WTC11 (cell line): ENCODE data around the gene IPO4. TPM values are rescaled to one million over a fixed set of nuclear protein-coding genes. Genes with fewer than 3 reads are reported as not detected.
A peak's percentile ranks its signal among the peaks of the same experiment; 100 is the strongest.

ENCODE experiments used
- ATAC-seq: fragments of 200-7000 bp; cut with Tn5 transposase; 2 replicates; pipeline ENCODE4 v1.10.0; 2021; ENCODE audit warnings: mild to moderate bottlenecking, moderate library complexity
- CTCF ChIA-PET: fragments of 300-600 bp; sonication (Branson Sonifier 250); formaldehyde crosslinking; loops from one replicate; lab custom pipeline; 2021; ENCODE audit warnings: antibody characterized with exemption; lab: Charles Lee
- POLR2A ChIA-PET: fragments of 350-600 bp; sonication (Branson Sonifier 250); formaldehyde crosslinking; loops from one replicate; lab custom pipeline; 2021; ENCODE audit warnings: antibody characterized with exemption; lab: Charles Lee
- DNase-seq: peaks from one replicate; pipeline ENCODE4 v3.0.0; 2021; ENCODE audit warnings: low spot score
- H3K27ac Mint-ChIP-seq: 2 replicates; pipeline ENCODE4 v1.8.0; 2021; ENCODE audit warnings: mixed read lengths
- H3K27me3 Mint-ChIP-seq: 2 replicates; pipeline ENCODE4 v1.8.0; 2021; ENCODE audit warnings: low read depth, mild to moderate bottlenecking, moderate library complexity, mixed read lengths
- H3K36me3 Mint-ChIP-seq: 2 replicates; pipeline ENCODE4 v1.8.0; 2021; ENCODE audit warnings: mixed read lengths
- H3K4me1 Mint-ChIP-seq: 2 replicates; pipeline ENCODE4 v1.8.0; 2022; ENCODE audit warnings: mixed read lengths
- H3K4me3 Mint-ChIP-seq: 2 replicates; pipeline ENCODE4 v1.8.0; 2021; ENCODE audit warnings: mild to moderate bottlenecking, moderate library complexity, mixed read lengths
- H3K9me3 Mint-ChIP-seq: 2 replicates; pipeline ENCODE4 v1.8.0; 2021; ENCODE audit warnings: mixed read lengths
- ARID4B ChIP-seq: sonication (generic); formaldehyde crosslinking; IDR thresholded peaks from 2 replicates; pipeline ENCODE4 v1.8.0; 2023; ENCODE audit warnings: missing genetic modification reagents, mild to moderate bottlenecking, borderline replicate concordance
- ATF3 ChIP-seq: sonication (generic); formaldehyde crosslinking; conservative IDR thresholded peaks from 2 replicates; pipeline ENCODE4 v1.8.1; 2022; ENCODE audit warnings: mild to moderate bottlenecking, missing genetic modification reagents
- ATF6 ChIP-seq: sonication (generic); formaldehyde crosslinking; IDR thresholded peaks from 2 replicates; pipeline ENCODE4 v1.8.1; 2023; ENCODE audit warnings: mild to moderate bottlenecking, missing genetic modification reagents
- E2F5 ChIP-seq: sonication (generic); formaldehyde crosslinking; IDR thresholded peaks from 2 replicates; pipeline ENCODE4 v1.8.1; 2022; ENCODE audit warnings: mild to moderate bottlenecking, moderate library complexity, missing genetic modification reagents
- ELF4 ChIP-seq: sonication (generic); formaldehyde crosslinking; IDR thresholded peaks from 2 replicates; pipeline ENCODE4 v1.8.1; 2022; ENCODE audit warnings: low read depth, mild to moderate bottlenecking, moderate library complexity, missing genetic modification reagents
- ESRRA ChIP-seq: sonication (generic); formaldehyde crosslinking; IDR thresholded peaks from 2 replicates; pipeline ENCODE4 v1.8.1; 2022; ENCODE audit warnings: mild to moderate bottlenecking, missing genetic modification reagents, borderline replicate concordance
- FOXK1 ChIP-seq: sonication (generic); formaldehyde crosslinking; IDR thresholded peaks from 2 replicates; pipeline ENCODE4 v1.8.0; 2022; ENCODE audit warnings: mild to moderate bottlenecking, moderate library complexity, missing genetic modification reagents
- FOXP1 ChIP-seq: sonication (generic); formaldehyde crosslinking; IDR thresholded peaks from 2 replicates; pipeline ENCODE4 v1.8.0; 2022; ENCODE audit warnings: missing genetic modification reagents, mild to moderate bottlenecking, moderate library complexity, borderline replicate concordance
- FOXP4 ChIP-seq: sonication (generic); formaldehyde crosslinking; IDR thresholded peaks from 2 replicates; pipeline ENCODE4 v1.8.0; 2022; ENCODE audit warnings: mild to moderate bottlenecking, missing genetic modification reagents
- GABPB1 ChIP-seq: sonication (generic); formaldehyde crosslinking; IDR thresholded peaks from 2 replicates; pipeline ENCODE4 v1.8.1; 2023; ENCODE audit warnings: mild to moderate bottlenecking, missing genetic modification reagents
- KAT7 ChIP-seq: sonication (generic); formaldehyde crosslinking; IDR thresholded peaks from 2 replicates; pipeline ENCODE4 v1.8.1; 2023; ENCODE audit warnings: missing genetic modification reagents, mild to moderate bottlenecking, borderline replicate concordance
- MXD4 ChIP-seq: fragments of 250-450 bp; sonication (Bioruptor Pico); IDR thresholded peaks from 2 replicates; pipeline ENCODE4 v1.8.0; 2021; ENCODE audit warnings: mild to moderate bottlenecking, moderate library complexity, borderline replicate concordance
- NFATC4 ChIP-seq: fragments of 250-450 bp; sonication (Bioruptor Pico); IDR thresholded peaks from 2 replicates; pipeline ENCODE4 v1.9.0; 2021; ENCODE audit warnings: mild to moderate bottlenecking
- NFYB ChIP-seq: sonication (generic); formaldehyde crosslinking; conservative IDR thresholded peaks from 2 replicates; pipeline ENCODE4 v1.8.0; 2022; ENCODE audit warnings: low read depth, missing genetic modification reagents
- NR2C2 ChIP-seq: sonication (generic); formaldehyde crosslinking; IDR thresholded peaks from 2 replicates; pipeline ENCODE4 v1.8.0; 2022; ENCODE audit warnings: mild to moderate bottlenecking, missing genetic modification reagents
- OVOL2 ChIP-seq: fragments of 250-450 bp; sonication (Bioruptor Pico); IDR thresholded peaks from 2 replicates; pipeline ENCODE4 v1.9.0; 2021; ENCODE audit warnings: mild to moderate bottlenecking, borderline replicate concordance
- RORB ChIP-seq: fragments of 250-450 bp; sonication (Bioruptor Pico); IDR thresholded peaks from 2 replicates; pipeline ENCODE4 v1.9.0; 2021; ENCODE audit warnings: mild to moderate bottlenecking
- ZMAT4 ChIP-seq: fragments of 250-450 bp; sonication (Bioruptor Pico); IDR thresholded peaks from 2 replicates; pipeline ENCODE4 v1.9.0; 2021; ENCODE audit warnings: mild to moderate bottlenecking
- ZNF232 ChIP-seq: sonication (generic); formaldehyde crosslinking; IDR thresholded peaks from 2 replicates; pipeline ENCODE4 v1.8.0; 2022; ENCODE audit warnings: mild to moderate bottlenecking, missing genetic modification reagents
- ZNF416 ChIP-seq: fragments of 250-450 bp; sonication (Bioruptor Pico); IDR thresholded peaks from 2 replicates; pipeline ENCODE4 v1.9.0; 2021; ENCODE audit warnings: mild to moderate bottlenecking, inconsistent platforms
- ZNF671 ChIP-seq: fragments of 250-450 bp; sonication (Bioruptor Pico); IDR thresholded peaks from 2 replicates; pipeline ENCODE4 v1.8.0; 2021; ENCODE audit warnings: mild to moderate bottlenecking
- total RNA-seq: library from RNA; stranded (reverse); gene quantifications from 3 replicates; pipeline ENCODE4 v1.2.3, GENCODE V29; 2021

Gene IPO4
- total RNA-seq, 1 experiment from 2014 or later: 128 TPM

- Mint-ChIP-seq H3K36me3 (peaks cover 28% of the 10 kb centered on the region), H3K4me1 (peaks cover 23% of the 10 kb centered on the region), H3K27ac (peak overlapping the region; percentile 83)
- CTCF ChIA-PET: interaction anchor here (0.8 to 1.8 kb wide), 6 partner anchors 18 to 628 kb away, joined by 3 to 16 read pairs (median 8); partner anchors contain the start of genes AP1G2, CHMP4A, CIDEB and EMC9
- no peak for DNase-seq
- no peak for TF ChIP-seq ELF4 (CRISPR knock-in tag)
- no peak for TF ChIP-seq ZNF416 (CRISPR knock-in tag)
- TF ChIP-seq OVOL2 (CRISPR knock-in tag): no peak
- no peak for TF ChIP-seq MXD4 (CRISPR knock-in tag)
- no peak for TF ChIP-seq GABPB1 (CRISPR knock-in tag)
- TF ChIP-seq FOXK1 (CRISPR knock-in tag): no peak
- TF ChIP-seq ZNF671 (CRISPR knock-in tag): no peak
- TF ChIP-seq, all 79 proteins: peak for 0
- peak overlapping the region; percentile 94 for H3K4me3 Mint-ChIP-seq
- no peak for ATAC-seq
- peaks cover 8% of the 10 kb centered on the region for H3K9me3 Mint-ChIP-seq
- no peaks in the 10 kb centered on the region for H3K27me3 Mint-ChIP-seq
- POLR2A ChIA-PET: interaction anchor here (1.0 to 1.9 kb wide), 9 partner anchors 23 to 101 kb away, joined by 3 to 7 read pairs (median 5); partner anchors contain the start of genes DCAF11, IRF9, NRL and PCK2
These were observed 6.2 kb upstream of the IPO4 start for GRCh38 chr14:24194873-24195185.

GRCh38 chr14:24194186-24194872 lies 5.7 kb upstream of the IPO4 start:
- no peak for DNase-seq

GRCh38 chr14:24192933-24193332 lies 4.3 kb upstream of the IPO4 start:
- Mint-ChIP-seq H3K36me3 (peaks cover 16% of the 10 kb centered on the region), H3K27me3 (no peaks in the 10 kb centered on the region), H3K27ac (no peak overlapping the region; the same call in 1 of the 2 replicates), H3K9me3 (no peaks in the 10 kb centered on the region), H3K4me3 (no peak overlapping the region), H3K4me1 (peaks cover 23% of the 10 kb centered on the region)
- no peak for ATAC-seq
- CTCF ChIA-PET: no interaction called here
- DNase-seq: no peak
- POLR2A ChIA-PET: no interaction called here
- no peak for TF ChIP-seq ATF6 (CRISPR knock-in tag)
- no peak for TF ChIP-seq FOXP4
- no peak for TF ChIP-seq NR2C2 (CRISPR knock-in tag)
- no peak for TF ChIP-seq ESRRA
- no peak for TF ChIP-seq ZNF232
- TF ChIP-seq RORB: no peak
- no peak for TF ChIP-seq NFATC4 (CRISPR knock-in tag)
- TF ChIP-seq KAT7 (CRISPR knock-in tag): no peak
- TF ChIP-seq ATF3 (CRISPR knock-in tag): no peak
- no peak for TF ChIP-seq NFYB (CRISPR knock-in tag)
- TF ChIP-seq ARID4B (CRISPR knock-in tag): no peak

More at GRCh38 chr14:24194186-24194872, 5.7 kb upstream of the IPO4 start:
- peak overlapping the region; percentile 94 for H3K4me3 Mint-ChIP-seq
- POLR2A ChIA-PET: interaction anchor here (1.3 kb wide), 1 partner anchor 77 kb away, joined by 3 read pairs; the partner anchor contains the start of gene RABGGTA
- peaks cover 25% of the 10 kb centered on the region for H3K36me3 Mint-ChIP-seq
- H3K9me3 Mint-ChIP-seq: peaks cover 8% of the 10 kb centered on the region
- peaks cover 25% of the 10 kb centered on the region for H3K4me1 Mint-ChIP-seq
- H3K27ac Mint-ChIP-seq: peak overlapping the region; percentile 83; the same call in 1 of the 2 replicates
- CTCF ChIA-PET: interaction anchor here (1.4 kb wide), 1 partner anchor 53 kb away, joined by 3 read pairs; the partner anchor contains the start of gene EMC9
- TF ChIP-seq FOXP1 (no peak), E2F5 (no peak), ZMAT4 (CRISPR knock-in tag) (no peak)
- H3K27me3 Mint-ChIP-seq: no peaks in the 10 kb centered on the region
- no peak for ATAC-seq
